Transverse colon (tissue), 4 donors: ENCODE measurements around the gene HELZ2. TPM values are rescaled to one million over a fixed set of nuclear protein-coding genes. Genes with fewer than 3 reads are reported as not detected.

ENCODE experiments used
- DNase-seq: peaks from one replicate; pipeline ENCODE4 v3.0.0-alpha.2; 2019
- H3K27ac ChIP-seq, 4 donors: fragments of 200-600 bp; sonication (generic); 2 replicates each; pipeline ENCODE4 v1.5.1; 2016 to 2018; ENCODE audit warnings: inconsistent platforms in 4 of 4
- H3K27me3 ChIP-seq: fragments of 200-600 bp; sonication (generic); 2 replicates; pipeline ENCODE4 v1.5.1; 2017; ENCODE audit warnings: inconsistent platforms
- H3K36me3 ChIP-seq, 4 donors: fragments of 200-600 bp; sonication (generic); 2 replicates each; pipeline ENCODE4 v1.5.1; 2017 to 2019; ENCODE audit warnings: inconsistent platforms in 4 of 4
- H3K4me1 ChIP-seq, 4 donors: fragments of 200-600 bp; sonication (generic); 2 replicates each; pipeline ENCODE4 v1.5.1; 2017 to 2020; ENCODE audit warnings: inconsistent platforms in 4 of 4
- H3K4me3 ChIP-seq, 4 donors: fragments of 200-600 bp; sonication (generic); 1 replicate in 1 of 4; 2 replicates in 3 of 4; pipeline versions ENCODE4 v1.5.1 to v1.6.1; 2017 to 2019; ENCODE audit warnings: inconsistent platforms in 4 of 4
- H3K9me3 ChIP-seq, 2 donors: fragments of 200-600 bp; sonication (generic); 2 replicates each; pipeline ENCODE4 v1.5.1; 2017 to 2019; ENCODE audit warnings: inconsistent platforms in 2 of 2
- EP300 ChIP-seq: sonication (generic); formaldehyde crosslinking; IDR thresholded peaks from one replicate; pipeline ENCODE4 v1.6.1; 2017; ENCODE audit warnings: antibody characterized with exemption, low read depth
- POLR2A ChIP-seq: fragments of 450-650 bp; IDR thresholded peaks from one replicate; pipeline ENCODE4 v1.6.1; 2016; ENCODE audit warnings: antibody characterized with exemption, mild to moderate bottlenecking, moderate library complexity
- POLR2AphosphoS5 ChIP-seq, 3 donors: sonication (generic); formaldehyde crosslinking; IDR thresholded peaks; one replicate each; pipeline ENCODE4 v1.6.1; 2016; ENCODE audit warnings: antibody characterized with exemption in 3 of 3
- WGBS, 2 donors: methylation state at CpG; one replicate each; pipeline ENCODE4 v1.1.5; 2018; ENCODE audit warnings: low coverage in 1 of 2; 5-methylcytosine and 5-hydroxymethylcytosine counted together
- in situ Hi-C, 4 donors: fragments of 200-750 bp; cut with MboI; loops; one replicate each; pipeline versions ENCODE4 v1.15.0 to v1.15.1; 2017; ENCODE audit warnings: low sequenced_read_pairs in 3 of 4, low pct_ligation_motif_present in 1 of 4, low pct_unique_long_range_greater_than_20kb in 1 of 4
- intact Hi-C: fragments of 100-400 bp; cut with DNase I; formaldehyde crosslinking; loops from one replicate; pipeline ENCODE4 v1.15.1; 2023; ENCODE audit warnings: low total_unique reads
- total RNA-seq, 4 donors: library from RNA; depleted of rRNA; stranded (reverse); fragments of >200 nt; gene quantifications; one replicate each; pipeline ENCODE4 v1.1.0, GENCODE V29; 2016
- TF ChIP-seq, protein P1 (sequence below), 5 experiments: fragments of 200-600 bp in 3 of 5; fragments of 450-650 bp in 2 of 5; sonication (generic) in 3 of 5; IDR thresholded peaks; 1 replicate in 2 of 5; 2 replicates in 3 of 5; pipeline ENCODE4 v1.5.1; 2016 to 2017; ENCODE audit warnings: antibody characterized with exemption in 5 of 5, inconsistent platforms in 3 of 5, mild to moderate bottlenecking in 2 of 5, moderate library complexity in 1 of 5

Gene HELZ2
- total RNA-seq, 4 donors from 2014 or later: 32.9 to 49.4 (median 38.8) TPM

DNA sequence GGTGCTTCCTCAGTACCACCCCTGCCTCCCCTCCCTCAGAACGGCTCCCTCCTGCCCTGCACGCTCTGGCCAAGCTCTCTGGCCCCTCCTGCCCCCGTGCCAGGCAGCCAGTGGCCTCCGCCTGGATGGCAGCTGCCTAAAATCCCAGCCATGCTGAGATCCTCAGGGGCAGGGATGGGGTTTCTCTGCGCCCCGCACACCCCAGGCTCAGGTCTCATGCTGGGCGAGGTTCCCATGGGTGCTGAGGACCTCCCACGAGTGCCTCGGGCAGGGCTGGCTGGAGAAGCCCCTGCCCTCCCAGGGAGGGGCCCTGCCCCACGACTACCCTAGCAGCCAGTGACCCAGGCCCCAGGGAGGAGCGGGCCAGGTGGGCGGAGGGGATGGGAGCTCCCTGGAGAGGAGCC, 39.6 kb downstream of the HELZ2 start:
- peaks cover 15 to 59% (median 38%) of the 10 kb centered on the region in 4 donors for H3K4me1 ChIP-seq

GRCh38 chr20:63533871-63534393, 40.1 kb downstream of the HELZ2 start:
- Histone ChIP-seq H3K9me3 (no peaks in the 10 kb centered on the region), H3K4me3 (no peak overlapping the region), H3K27me3 (peaks cover 10% of the 10 kb centered on the region), H3K4me1 (peaks cover 14 to 54% (median 34%) of the 10 kb centered on the region in 4 donors), H3K36me3 (no peaks in the 10 kb centered on the region), H3K27ac (peak overlapping the region; percentile 85 to 97 (median 88))
- 55% methylated on average over 13 of the region's 28 CpGs; no CpG with 5 or more reads in 1 of the 2 donors for WGBS, 2 donors
- peak; percentile 41 to 93 (median 82) for TF ChIP-seq POLR2AphosphoS5 (IDR thresholded peaks at IDR 0.05)
- TF ChIP-seq, protein P1, sequence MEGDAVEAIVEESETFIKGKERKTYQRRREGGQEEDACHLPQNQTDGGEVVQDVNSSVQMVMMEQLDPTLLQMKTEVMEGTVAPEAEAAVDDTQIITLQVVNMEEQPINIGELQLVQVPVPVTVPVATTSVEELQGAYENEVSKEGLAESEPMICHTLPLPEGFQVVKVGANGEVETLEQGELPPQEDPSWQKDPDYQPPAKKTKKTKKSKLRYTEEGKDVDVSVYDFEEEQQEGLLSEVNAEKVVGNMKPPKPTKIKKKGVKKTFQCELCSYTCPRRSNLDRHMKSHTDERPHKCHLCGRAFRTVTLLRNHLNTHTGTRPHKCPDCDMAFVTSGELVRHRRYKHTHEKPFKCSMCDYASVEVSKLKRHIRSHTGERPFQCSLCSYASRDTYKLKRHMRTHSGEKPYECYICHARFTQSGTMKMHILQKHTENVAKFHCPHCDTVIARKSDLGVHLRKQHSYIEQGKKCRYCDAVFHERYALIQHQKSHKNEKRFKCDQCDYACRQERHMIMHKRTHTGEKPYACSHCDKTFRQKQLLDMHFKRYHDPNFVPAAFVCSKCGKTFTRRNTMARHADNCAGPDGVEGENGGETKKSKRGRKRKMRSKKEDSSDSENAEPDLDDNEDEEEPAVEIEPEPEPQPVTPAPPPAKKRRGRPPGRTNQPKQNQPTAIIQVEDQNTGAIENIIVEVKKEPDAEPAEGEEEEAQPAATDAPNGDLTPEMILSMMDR (IDR thresholded peaks at IDR 0.05): no peak
- TF ChIP-seq POLR2A: peak; percentile 82
- no peak for TF ChIP-seq EP300
- in situ Hi-C loops: loop anchor here in 1 of 4 donors (25.0 kb wide), 1 partner anchor 103 kb away; the partner anchor contains the start of gene GMEB2
- peak; percentile 89 for DNase-seq
- intact Hi-C loops: loop anchor here (10.0 kb wide), 1 partner anchor 251 kb away; no protein-coding TSS in a partner anchor

More for the DNA sequence above, 39.6 kb downstream of the HELZ2 start:
- Histone ChIP-seq H3K27me3 (peaks cover 10% of the 10 kb centered on the region), H3K4me3 (peak overlapping the region in 1 of 4 donors; percentile 5), H3K9me3 (no peaks in the 10 kb centered on the region), H3K36me3 (no peaks in the 10 kb centered on the region), H3K27ac (peak overlapping the region; percentile 85 to 97 (median 88))
- TF ChIP-seq POLR2AphosphoS5 (IDR thresholded peaks at IDR 0.05) (no peak), EP300 (no peak), POLR2A (peak; percentile 0)
- TF ChIP-seq, protein P1 (IDR thresholded peaks at IDR 0.05): no peak
- no peak for DNase-seq
- intact Hi-C loops: loop anchor here (10.0 kb wide), 1 partner anchor 250 kb away; no protein-coding TSS in a partner anchor
- 60% methylated on average over 10 of the region's 12 CpGs; no CpG with 5 or more reads in 1 of the 2 donors for WGBS, 2 donors
- in situ Hi-C loops: loop anchor here in 1 of 4 donors (25.0 kb wide), 1 partner anchor 103 kb away; the partner anchor contains the start of gene GMEB2

GRCh38 chr20:63533388-63533787, 40.7 kb downstream of the HELZ2 start:
- DNase-seq: no peak
- in situ Hi-C loops: loop anchor here in 1 of 4 donors (25.0 kb wide), 1 partner anchor 104 kb away; the partner anchor contains the start of gene GMEB2
- Histone ChIP-seq H3K36me3 (no peaks in the 10 kb centered on the region), H3K27ac (peak overlapping the region; percentile 85 to 97 (median 88)), H3K27me3 (peaks cover 10% of the 10 kb centered on the region), H3K4me1 (peaks cover 14 to 49% (median 30%) of the 10 kb centered on the region in 4 donors), H3K9me3 (no peaks in the 10 kb centered on the region), H3K4me3 (no peak overlapping the region)
- intact Hi-C loops: loop anchor here (10.0 kb wide), 1 partner anchor 251 kb away; no protein-coding TSS in a partner anchor
- WGBS, 2 donors: 82 to 85% methylated on average over 7 to 14 of the region's 14 CpGs
- no peak for TF ChIP-seq POLR2A
- TF ChIP-seq, protein P1 (IDR thresholded peaks at IDR 0.05): no peak

- DNase-seq: no peak
- Histone ChIP-seq H3K27me3 (peaks cover 10% of the 10 kb centered on the region), H3K4me1 (peaks cover 10 to 40% (median 21%) of the 10 kb centered on the region in 4 donors), H3K9me3 (no peaks in the 10 kb centered on the region), H3K27ac (no peak overlapping the region), H3K4me3 (no peak overlapping the region), H3K36me3 (no peaks in the 10 kb centered on the region)
- 70 to 76% methylated on average over 3 to 24 of the region's 24 CpGs for WGBS, 2 donors
- TF ChIP-seq, protein P1 (IDR thresholded peaks at IDR 0.05): no peak
- TF ChIP-seq EP300 (no peak), POLR2AphosphoS5 (IDR thresholded peaks at IDR 0.05) (no peak), POLR2A (no peak)
- in situ Hi-C loops: loop anchor here in 1 of 4 donors (25.0 kb wide), 1 partner anchor 105 kb away; the partner anchor contains the start of gene GMEB2
- intact Hi-C loops: loop anchor here (10.0 kb wide), 1 partner anchor 252 kb away; no protein-coding TSS in a partner anchor
Observed at GRCh38 chr20:63532449-63532971, 41.5 kb downstream of the HELZ2 start.
